BJ (cell line): Measurements from ENCODE around the gene TNFSF11. TPM values are rescaled to one million over a fixed set of nuclear protein-coding genes. Genes with fewer than 3 reads are reported as not detected.

ENCODE experiments used
- CTCF ChIA-PET: fragments of 350-600 bp; formaldehyde crosslinking; extraction: SDS; loops from one replicate; lab custom pipeline; 2021; ENCODE audit warnings: antibody characterized with exemption, inconsistent platforms; lab: Yijun Ruan, JAX
- POLR2A ChIA-PET: fragments of 300-600 bp; sonication (Branson Sonifier 250); formaldehyde crosslinking; extraction: SDS; loops from one replicate; lab custom pipeline; 2021; ENCODE audit warnings: antibody characterized with exemption; lab: Charles Lee
- DNase-seq: peaks from one replicate; pipeline ENCODE4 v3.0.0-alpha.2; 2011; ENCODE audit warnings: low read depth
- H3K27me3 ChIP-seq: 2 replicates; pipeline ENCODE4 v1.6.0; 2011; ENCODE audit warnings: low read length; ENCODE audit not compliant: control insufficient read depth, insufficient read depth
- H3K36me3 ChIP-seq: 2 replicates; pipeline ENCODE4 v1.5.1; 2011; ENCODE audit warnings: low read length; ENCODE audit not compliant: control insufficient read depth, insufficient read depth
- H3K4me3 ChIP-seq: 2 replicates; pipeline ENCODE4 v1.5.1; 2011; ENCODE audit warnings: low read depth, mild to moderate bottlenecking, control low read depth, low read length
- CTCF ChIP-seq: IDR thresholded peaks from 2 replicates; pipeline ENCODE4 v1.5.1; 2011; ENCODE audit warnings: low read depth, mild to moderate bottlenecking, control low read depth, inconsistent platforms, low read length, moderate library complexity; ENCODE audit not compliant: insufficient read depth
- polyA plus RNA-seq: library from polyadenylated mRNA; depleted of rRNA; stranded (reverse); fragments of >200 nt; gene quantifications from 2 replicates; pipeline ENCODE4 v1.2.3, GENCODE V29; 2011

Gene TNFSF11
- polyA plus RNA-seq, 1 experiment: not detected

GRCh38 chr13:42575938-42576337 lies 2.0 kb downstream of the TNFSF11 start:
- no peak for DNase-seq
- H3K36me3 ChIP-seq: no peaks in the 10 kb centered on the region
- H3K4me3 ChIP-seq: no peak overlapping the region
- no peak for TF ChIP-seq CTCF
- ChIA-PET POLR2A (no interaction called here), CTCF (no interaction called here)
- peaks cover 20% of the 10 kb centered on the region for H3K27me3 ChIP-seq

- CTCF ChIA-PET: interaction anchor here (0.6 kb wide), 1 partner anchor 403 kb away, joined by 3 read pairs; no protein-coding TSS in a partner anchor
- DNase-seq: no peak
- POLR2A ChIA-PET: no interaction called here
- TF ChIP-seq CTCF: no peak
- Histone ChIP-seq H3K27me3 (peaks cover 20% of the 10 kb centered on the region), H3K4me3 (no peak overlapping the region), H3K36me3 (no peaks in the 10 kb centered on the region)
These were observed 3.6 kb downstream of the TNFSF11 start for GRCh38 chr13:42577538-42577937.

- ChIA-PET POLR2A (no interaction called here), CTCF (no interaction called here)
- H3K27me3 ChIP-seq: peaks cover 6% of the 10 kb centered on the region
- no peak overlapping the region for H3K4me3 ChIP-seq
- no peak for TF ChIP-seq CTCF
- no peak for DNase-seq
- no peaks in the 10 kb centered on the region for H3K36me3 ChIP-seq
These were observed 6.7 kb downstream of the TNFSF11 start for GRCh38 chr13:42580644-42581043.

GRCh38 chr13:42581427-42581826 lies 7.5 kb downstream of the TNFSF11 start:
- H3K36me3 ChIP-seq: no peaks in the 10 kb centered on the region
- no peak for TF ChIP-seq CTCF
- H3K4me3 ChIP-seq: no peak overlapping the region
- H3K27me3 ChIP-seq: peaks cover 4% of the 10 kb centered on the region
- CTCF ChIA-PET: no interaction called here
- POLR2A ChIA-PET: no interaction called here
- DNase-seq: no peak

GRCh38 chr13:42591602-42592001 lies 17.6 kb downstream of the TNFSF11 start:
- H3K27me3 ChIP-seq: peaks cover 7% of the 10 kb centered on the region
- no peak for TF ChIP-seq CTCF
- H3K4me3 ChIP-seq: no peak overlapping the region
- ChIA-PET CTCF (no interaction called here), POLR2A (no interaction called here)
- DNase-seq: no peak
- no peaks in the 10 kb centered on the region for H3K36me3 ChIP-seq
